GM12878 (cell line): ENCODE data around the gene DENND1A. TPM values are rescaled to one million over a fixed set of nuclear protein-coding genes. Genes with fewer than 3 reads are reported as not detected.

ENCODE experiments used
- ATAC-seq: fragments of 200-7000 bp; cut with Tn5 transposase; 3 replicates; pipeline ENCODE4 v1.9.1; 2020; ENCODE audit warnings: mild to moderate bottlenecking, moderate library complexity
- BruUV-seq: library from RNA; stranded (reverse); fragments of 400-500 nt; replicated peaks from 2 replicates; lab custom pipeline; 2021; lab: Mats Ljungman, UMichigan
- CTCF ChIA-PET: fragments of 300-600 bp; sonication (Branson Sonifier 250); formaldehyde crosslinking; extraction: SDS; loops from one replicate; lab custom pipeline; 2021; ENCODE audit warnings: inconsistent platforms; lab: Yijun Ruan, JAX
- POLR2A ChIA-PET: fragments of 350-600 bp; formaldehyde crosslinking; extraction: SDS; loops from one replicate; lab custom pipeline; 2021; ENCODE audit warnings: inconsistent platforms; lab: Charles Lee
- RAD21 ChIA-PET: fragments of 300-600 bp; sonication (Branson Sonifier 250); formaldehyde crosslinking; loops from one replicate; lab custom pipeline; 2023; ENCODE audit warnings: antibody characterized with exemption; ENCODE audit not compliant: unreplicated experiment; lab: Charles Lee
- SMC1A ChIA-PET: fragments of 300-600 bp; sonication (Branson Sonifier 250); formaldehyde crosslinking; loops from one replicate; lab custom pipeline; 2023; ENCODE audit not compliant: unreplicated experiment, uncharacterized antibody; lab: Charles Lee
- DNase-seq: peaks from one replicate; pipeline ENCODE4 v3.0.0-alpha.2; 2011; ENCODE audit warnings: low read depth, low spot score
- FAIRE-seq: peaks from 3 replicates; lab custom pipeline; 2011; peaks lifted over from hg19 to GRCh38; lab: Jason Lieb, UNC
- H2AFZ ChIP-seq: 2 replicates; pipeline ENCODE4 v1.6.0; 2011; ENCODE audit warnings: low read depth, low read length, control low read depth; ENCODE audit not compliant: control insufficient read depth
- H3K27ac ChIP-seq: 2 replicates; pipeline ENCODE4 v1.5.1; 2011; ENCODE audit warnings: control low read depth; ENCODE audit not compliant: control insufficient read depth, insufficient read depth
- H3K27me3 ChIP-seq, 2 experiments: replicated peaks in 1 of 2; 2 replicates each; pipeline versions ENCODE4 v1.6.0 to v1.6.1; 2011; ENCODE audit warnings: low read length in 1 of 2; ENCODE audit not compliant: control insufficient read depth in 2 of 2, insufficient read depth in 2 of 2
- H3K36me3 ChIP-seq, 2 experiments: 2 replicates each; pipeline ENCODE4 v1.5.1; 2011; ENCODE audit warnings: low read length in 1 of 2; ENCODE audit not compliant: control insufficient read depth in 2 of 2, insufficient read depth in 2 of 2
- H3K4me1 ChIP-seq: 2 replicates; pipeline ENCODE4 v1.6.1; 2011; ENCODE audit warnings: mild to moderate bottlenecking, low read length, moderate library complexity, mixed read lengths; ENCODE audit not compliant: control insufficient read depth, insufficient read depth
- H3K4me2 ChIP-seq: 2 replicates; pipeline ENCODE4 v1.6.0; 2011; ENCODE audit warnings: control low read depth; ENCODE audit not compliant: control insufficient read depth, insufficient read depth
- H3K4me3 ChIP-seq: fragments of 200-600 bp; sonication (generic); 2 replicates; pipeline ENCODE4 v1.5.1; 2016
- H3K79me2 ChIP-seq: 2 replicates; pipeline ENCODE4 v1.6.0; 2011; ENCODE audit warnings: low read length; ENCODE audit not compliant: control insufficient read depth, insufficient read depth
- H3K9ac ChIP-seq: 2 replicates; pipeline ENCODE4 v1.8.0; 2011; ENCODE audit warnings: low read length, control low read depth, mixed read lengths; ENCODE audit not compliant: control insufficient read depth, insufficient read depth
- H3K9me3 ChIP-seq: replicated peaks from 3 replicates; pipeline ENCODE4 v1.5.1; 2011; ENCODE audit warnings: mild to moderate bottlenecking, low read length; ENCODE audit not compliant: control insufficient read depth, insufficient read depth
- H4K20me1 ChIP-seq: 2 replicates; pipeline ENCODE4 v1.6.0; 2011; ENCODE audit not compliant: control insufficient read depth, insufficient read depth
- CREB1 ChIP-seq: IDR thresholded peaks from 2 replicates; pipeline ENCODE4 v1.6.1; 2012; ENCODE audit warnings: low read depth, mild to moderate bottlenecking, inconsistent platforms
- LARP7 ChIP-seq: fragments of 450-650 bp; IDR thresholded peaks from 2 replicates; pipeline ENCODE4 v1.6.1; 2017; ENCODE audit warnings: mild to moderate bottlenecking
- POLR2A ChIP-seq: IDR thresholded peaks from 2 replicates; pipeline ENCODE4 v1.6.1; 2011; ENCODE audit warnings: low read depth, mild to moderate bottlenecking, low read length
- SREBF1 ChIP-seq: IDR thresholded peaks from 2 replicates; pipeline ENCODE4 v1.6.1; 2012; ENCODE audit warnings: mild to moderate bottlenecking, low read length
- TCF7 ChIP-seq: IDR thresholded peaks from 2 replicates; pipeline ENCODE4 v1.6.1; 2014; ENCODE audit warnings: antibody characterized with exemption, borderline replicate concordance
- WRNIP1 ChIP-seq: IDR thresholded peaks from 2 replicates; pipeline ENCODE4 v1.6.1; 2011; ENCODE audit warnings: low read depth, low read length, improper control_type of control experiment, borderline replicate concordance
- YBX1 ChIP-seq: fragments of 450-650 bp; IDR thresholded peaks from 2 replicates; pipeline ENCODE4 v1.6.1; 2016; ENCODE audit warnings: antibody characterized with exemption
- WGBS: methylation state at CpG from one replicate; pipeline ENCODE4 v1.1.6; 2016; ENCODE audit warnings: low lambda C conversion rate; ENCODE audit not compliant: insufficient replicate concordance, insufficient coverage; ENCODE audit errors: missing lambda C conversion rate; 5-methylcytosine and 5-hydroxymethylcytosine counted together
- in situ Hi-C: fragments of 300-500 bp; cut with MboI; formaldehyde crosslinking; loops from 9 replicates; pipeline ENCODE4 v1.14.3; 2018; ENCODE audit warnings: mixed read lengths
- intact Hi-C: fragments of 100-400 bp; cut with micrococcal nuclease; formaldehyde crosslinking; loops from one replicate; pipeline ENCODE4 v1.14.2; 2022; ENCODE audit not compliant: unreplicated experiment
- polyA plus RNA-seq, 11 experiments: library from polyadenylated mRNA; depleted of rRNA in 4 of 11; unstranded in 6 of 11; stranded (reverse) in 5 of 11; fragments of >200 nt; fragmentation: Nextera tagmentation in 4 of 11; fragmentation: Illumina TruSeq in 1 of 11; extraction: Ambion mirVana in 4 of 11; extraction: Trizol in 1 of 11; gene quantifications; 1 replicate in 1 of 11; 2 replicates in 10 of 11; pipeline versions ENCODE4 v1.2.1 to v1.2.3, GENCODE V29; 2011 to 2016; ENCODE audit warnings: inconsistent platforms in 2 of 11, missing spikeins in 2 of 11, low read depth in 1 of 11
- total RNA-seq, 4 experiments: library from RNA; depleted of rRNA in 3 of 4; stranded (reverse); fragments of >200 nt in 3 of 4; fragmentation: Illumina TruSeq in 1 of 4; extraction: Trizol in 1 of 4; gene quantifications; 2 replicates each; pipeline versions ENCODE4 v1.2.1 to v1.2.3, GENCODE V29; 2013 to 2021
- TF ChIP-seq, protein P1 (sequence below): fragments of 450-650 bp; formaldehyde crosslinking; IDR thresholded peaks from 2 replicates; pipeline ENCODE4 v1.5.0; 2022; ENCODE audit warnings: mild to moderate bottlenecking, missing genetic modification characterization

Gene DENND1A
- total and polyA plus RNA-seq, 10 of the 15 experiments (the other 5 are each of a cell fraction or from before 2014, with no cell fraction given) = 14.1 to 48.6 (median 35.2) TPM

DNA sequence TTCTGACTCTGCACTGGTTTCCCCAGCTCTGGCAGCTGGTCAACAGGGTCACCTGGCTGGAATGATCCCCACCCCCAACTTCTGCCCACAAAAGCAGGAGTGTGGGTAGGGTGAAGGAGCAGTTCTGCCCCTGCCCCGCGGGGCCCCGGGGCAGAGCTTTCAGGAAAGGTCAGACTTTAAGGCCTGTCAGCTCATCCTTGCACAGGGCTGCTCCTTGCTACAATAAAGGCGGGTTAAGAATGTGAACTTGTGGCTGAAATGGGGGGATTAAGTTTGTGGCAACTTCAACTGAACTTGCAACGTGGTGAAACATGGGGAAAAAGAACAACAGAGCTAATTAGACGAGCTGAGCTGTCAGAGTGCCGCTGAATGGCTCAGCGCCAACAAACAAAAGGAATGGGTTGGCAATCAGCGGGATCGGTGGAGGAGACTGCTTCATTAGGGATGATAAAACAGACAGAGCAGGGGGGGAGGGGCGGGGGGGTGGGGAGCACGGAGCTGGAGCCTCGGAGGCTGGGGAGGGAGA is 523.2 kb downstream of the DENND1A start:
- H3K36me3 ChIP-seq = peaks cover 0 to 2% of the 10 kb centered on the region in 2 experiments; a peak in 3 of 4 replicates
- BruUV-seq = no TSS peak
- 94% methylated on average over 10 of the region's 13 CpGs for WGBS
- no peak overlapping the region for H2AFZ ChIP-seq
- FAIRE-seq (no peak), DNase-seq (no peak), ATAC-seq (no peak)
- no peaks in the 10 kb centered on the region for H3K27me3 ChIP-seq
- no peak overlapping the region for H3K9ac ChIP-seq
- no peak overlapping the region for H3K4me3 ChIP-seq
- H3K27ac ChIP-seq = no peak overlapping the region
- H4K20me1 ChIP-seq = no peaks in the 10 kb centered on the region; the same call in 1 of the 2 replicates
- TF ChIP-seq YBX1 (no peak), SREBF1 (no peak), WRNIP1 (no peak), POLR2A (no peak), TCF7 (no peak), LARP7 (no peak), CREB1 (no peak)
- TF ChIP-seq, protein P1, sequence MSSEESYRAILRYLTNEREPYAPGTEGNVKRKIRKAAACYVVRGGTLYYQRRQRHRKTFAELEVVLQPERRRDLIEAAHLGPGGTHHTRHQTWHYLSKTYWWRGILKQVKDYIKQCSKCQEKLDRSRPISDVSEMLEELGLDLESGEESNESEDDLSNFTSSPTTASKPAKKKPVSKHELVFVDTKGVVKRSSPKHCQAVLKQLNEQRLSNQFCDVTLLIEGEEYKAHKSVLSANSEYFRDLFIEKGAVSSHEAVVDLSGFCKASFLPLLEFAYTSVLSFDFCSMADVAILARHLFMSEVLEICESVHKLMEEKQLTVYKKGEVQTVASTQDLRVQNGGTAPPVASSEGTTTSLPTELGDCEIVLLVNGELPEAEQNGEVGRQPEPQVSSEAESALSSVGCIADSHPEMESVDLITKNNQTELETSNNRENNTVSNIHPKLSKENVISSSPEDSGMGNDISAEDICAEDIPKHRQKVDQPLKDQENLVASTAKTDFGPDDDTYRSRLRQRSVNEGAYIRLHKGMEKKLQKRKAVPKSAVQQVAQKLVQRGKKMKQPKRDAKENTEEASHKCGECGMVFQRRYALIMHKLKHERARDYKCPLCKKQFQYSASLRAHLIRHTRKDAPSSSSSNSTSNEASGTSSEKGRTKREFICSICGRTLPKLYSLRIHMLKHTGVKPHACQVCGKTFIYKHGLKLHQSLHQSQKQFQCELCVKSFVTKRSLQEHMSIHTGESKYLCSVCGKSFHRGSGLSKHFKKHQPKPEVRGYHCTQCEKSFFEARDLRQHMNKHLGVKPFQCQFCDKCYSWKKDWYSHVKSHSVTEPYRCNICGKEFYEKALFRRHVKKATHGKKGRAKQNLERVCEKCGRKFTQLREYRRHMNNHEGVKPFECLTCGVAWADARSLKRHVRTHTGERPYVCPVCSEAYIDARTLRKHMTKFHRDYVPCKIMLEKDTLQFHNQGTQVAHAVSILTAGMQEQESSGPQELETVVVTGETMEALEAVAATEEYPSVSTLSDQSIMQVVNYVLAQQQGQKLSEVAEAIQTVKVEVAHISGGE (CRISPR knock-in tag) = no peak
- CTCF ChIA-PET = no interaction called here
- H3K4me1 ChIP-seq = no peaks in the 10 kb centered on the region
- POLR2A ChIA-PET = no interaction called here
- intact Hi-C loops = loop anchor here (10.0 kb wide), 1 partner anchor 558 kb away; no protein-coding TSS in a partner anchor
- no peak overlapping the region for H3K4me2 ChIP-seq
- SMC1A ChIA-PET = no interaction called here
- RAD21 ChIA-PET = interaction anchor here (0.6 kb wide), 1 partner anchor 278 kb away, joined by 3 read pairs; no protein-coding TSS in a partner anchor
- H3K79me2 ChIP-seq = no peaks in the 10 kb centered on the region
- no peaks in the 10 kb centered on the region for H3K9me3 ChIP-seq
- in situ Hi-C loops = no loop called here
